ENCODE results near the gene NACC1. TPM values are rescaled to one million over a fixed set of nuclear protein-coding genes. Genes with fewer than 3 reads are reported as not detected.

NACC1 gene
- total and polyA plus RNA-seq, 2 of the 8 experiments (the other 6 are each of a cell fraction or from before 2014, with no cell fraction given): 234 to 301 TPM

- TF ChIP-seq JUN (IDR thresholded peaks at IDR 0.05; ENCODE audit: low read depth, low read length) (no peak), ATF3 (IDR thresholded peaks at IDR 0.05; ENCODE audit: insufficient read depth, low read depth, low read length) (no peak), RFX5 (IDR thresholded peaks at IDR 0.05; ENCODE audit: borderline replicate concordance, low read depth, low read length) (no peak), TEAD4 (IDR thresholded peaks at IDR 0.05; ENCODE audit: low read depth, low read length) (no peak), TCF12 (IDR thresholded peaks at IDR 0.05; ENCODE audit: low read depth, low read length) (no peak), YY1 (IDR thresholded peaks at IDR 0.05; ENCODE audit: low read depth, low read length) (no peak), CHD2 (IDR thresholded peaks at IDR 0.05; ENCODE audit: low read length) (no peak), FOSL1 (IDR thresholded peaks at IDR 0.05; ENCODE audit: insufficient read depth, low read depth, low read length) (no peak), MAFK (IDR thresholded peaks at IDR 0.05; ENCODE audit: low read depth, low read length) (no peak), CHD1 (IDR thresholded peaks at IDR 0.05; ENCODE audit: low read depth, low read length) (no peak), NRF1 (IDR thresholded peaks at IDR 0.05; ENCODE audit: low read depth, low read length) (no peak), KDM5A (IDR thresholded peaks at IDR 0.05; ENCODE audit: low read length) (no peak), RNF2 (IDR thresholded peaks at IDR 0.05; ENCODE audit: borderline replicate concordance, low read depth, low read length, missing control alignments, poor library complexity, severe bottlenecking) (peak; percentile 54), JUND (IDR thresholded peaks at IDR 0.05; ENCODE audit: low read length) (no peak), POLR2A (IDR thresholded peaks at IDR 0.05; ENCODE audit: control extremely low read depth in 1 of 2, low read depth in 2 of 2, low read length in 2 of 2) (no peak), USF2 (IDR thresholded peaks at IDR 0.05; ENCODE audit: low read length) (no peak), SIX5 (IDR thresholded peaks at IDR 0.05; ENCODE audit: low read depth, low read length) (no peak), SIRT6 (IDR thresholded peaks at IDR 0.05; ENCODE audit: low read length) (no peak), KDM4A (IDR thresholded peaks at IDR 0.05; ENCODE audit: low read depth, low read length, severe bottlenecking) (no peak), BACH1 (IDR thresholded peaks at IDR 0.05; ENCODE audit: low read length) (no peak), TAF7 (optimal IDR thresholded peaks at IDR 0.05; ENCODE audit: borderline replicate concordance, low read depth, low read length) (no peak), CBX8 (IDR thresholded peaks at IDR 0.05; ENCODE audit: borderline replicate concordance, low read depth, low read length) (no peak), EGR1 (IDR thresholded peaks at IDR 0.05; ENCODE audit: borderline replicate concordance, low read depth, low read length) (no peak)
Measured at GRCh38 chr19:13099073-13099999, 18.7 kb upstream of the NACC1 start (continued).

Measured in H1 (cell line).